HG03354 (cell line): ENCODE measurements around the gene TPO.
"Not testable (repeated sequence)": the region's sequence is repeated elsewhere in the genome, so short reads cannot be mapped to it uniquely, and the experiment has no call there.

Experiments
- ATAC-seq: cut with Tn5 transposase; IDR thresholded peaks from one replicate; pipeline ENCODE4 v1.9.1; 2021; ENCODE audit warnings: mild to moderate bottlenecking; ENCODE audit not compliant: unreplicated experiment, poor library complexity, severe bottlenecking

The TPO gene

DNA sequence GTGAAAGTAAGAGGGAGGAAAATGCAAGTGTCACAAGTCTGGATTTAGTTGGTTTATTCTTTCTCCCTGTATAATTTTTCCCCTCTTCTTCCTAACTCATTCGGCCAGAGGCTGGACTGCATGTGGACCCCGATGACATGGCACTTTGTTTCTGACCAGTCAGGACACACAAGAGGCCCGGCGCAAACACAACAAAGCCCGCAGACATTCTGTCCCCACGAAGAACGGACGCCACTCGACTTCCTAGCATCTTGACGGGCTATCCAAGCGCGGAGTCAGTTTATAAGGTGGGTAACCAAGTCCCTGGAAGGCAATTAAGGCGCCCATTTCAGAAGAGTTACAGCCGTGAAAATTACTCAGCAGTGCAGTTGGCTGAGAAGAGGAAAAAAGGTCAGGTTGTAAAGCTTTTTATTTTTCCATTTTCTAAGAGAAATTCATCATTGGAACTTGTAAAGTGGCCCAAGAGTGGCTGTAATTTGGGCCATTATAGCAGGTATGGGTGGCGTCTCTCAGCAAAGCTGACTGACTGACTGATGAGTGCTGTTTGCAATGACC is at the start of gene TPO:
TSS of gene TPO (plus strand) at position 308 of the 555 bp plus-strand sequence. CDS start 946 bp downstream, outside the sequence.
- ATAC-seq, result no peak

GRCh38 chr2:1366546-1367134 is 46.6 kb upstream of the TPO start:
- ATAC-seq, result peak; percentile 52

DNA sequence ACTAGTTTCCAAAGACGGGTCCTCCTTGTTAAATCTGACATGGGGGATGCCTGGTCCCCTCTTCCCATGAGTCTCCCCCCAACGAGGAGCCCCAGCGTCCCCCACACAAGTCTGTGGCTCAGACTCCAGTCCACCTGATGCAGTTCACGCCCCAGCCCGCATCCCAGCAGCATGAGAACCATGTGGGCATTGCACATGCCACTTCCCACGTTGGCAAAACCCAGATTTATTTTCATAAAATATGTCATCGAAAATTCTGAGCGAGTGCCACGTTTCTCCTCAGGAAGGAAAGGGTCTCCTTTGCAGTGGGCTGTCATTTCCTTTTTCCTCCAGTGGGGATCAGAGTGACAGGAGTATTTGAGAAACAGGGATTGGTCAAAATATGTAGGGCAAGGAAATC is 45.7 kb upstream of the TPO start:
- ATAC-seq, result no peak

DNA sequence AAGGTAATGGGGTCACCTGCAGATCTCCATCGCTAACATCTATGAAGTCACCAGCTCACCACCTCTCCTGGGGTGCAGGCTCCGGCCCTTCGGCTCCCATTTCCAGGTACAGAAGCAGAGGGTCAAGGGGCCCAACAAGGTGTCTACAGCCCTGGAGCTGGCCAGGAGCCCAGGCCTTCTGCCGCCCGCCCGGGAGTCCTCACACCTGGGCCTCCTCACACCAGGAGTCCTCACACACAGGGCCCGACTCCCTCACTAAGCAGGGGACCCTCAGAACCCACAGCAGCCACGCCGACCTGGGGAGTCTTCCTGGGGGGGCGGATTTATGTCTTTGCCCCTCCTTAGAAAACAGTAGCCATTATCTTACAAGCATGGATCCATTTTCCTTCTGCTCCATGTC is 43.4 kb upstream of the TPO start:
- no peak for ATAC-seq

DNA sequence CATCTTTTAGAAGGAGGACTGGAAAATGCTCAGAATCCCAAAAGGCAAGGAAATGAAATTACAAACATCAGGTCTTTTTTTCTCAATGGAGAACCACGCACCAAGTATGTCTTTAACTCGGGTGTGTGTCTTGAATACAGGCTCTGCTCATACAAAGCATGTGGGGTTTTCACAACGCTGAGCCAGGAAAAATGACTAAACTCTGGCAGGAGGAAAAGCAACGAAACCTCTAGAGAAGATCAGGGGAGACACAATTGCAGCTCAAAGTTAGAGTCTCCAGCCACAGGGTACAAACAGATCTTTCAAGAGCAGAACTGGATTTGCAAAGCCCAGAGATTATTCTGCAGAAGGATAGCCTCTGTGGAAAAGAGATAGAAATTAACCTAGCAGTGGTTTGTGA is 42.8 kb upstream of the TPO start:
- no peak for ATAC-seq

DNA sequence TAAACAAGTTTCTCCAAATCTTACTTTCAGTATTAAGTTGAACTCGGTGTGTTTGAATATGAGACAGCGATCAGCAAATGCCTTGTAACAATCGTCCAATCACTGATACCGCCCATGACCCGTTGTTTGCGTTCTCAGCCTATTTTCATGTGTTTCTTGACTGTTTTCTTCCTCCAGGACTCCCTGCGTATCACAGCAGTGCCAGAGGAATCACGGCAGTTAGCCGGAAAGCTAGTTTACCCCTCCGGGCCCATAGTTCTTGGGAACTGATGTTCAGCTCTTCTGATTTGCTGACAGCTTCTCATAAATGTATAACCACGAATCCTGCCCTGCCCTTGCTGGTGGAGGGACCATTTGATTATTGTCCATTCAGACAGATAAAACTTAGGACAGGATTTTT is 42.2 kb upstream of the TPO start:
- ATAC-seq, result no peak

DNA sequence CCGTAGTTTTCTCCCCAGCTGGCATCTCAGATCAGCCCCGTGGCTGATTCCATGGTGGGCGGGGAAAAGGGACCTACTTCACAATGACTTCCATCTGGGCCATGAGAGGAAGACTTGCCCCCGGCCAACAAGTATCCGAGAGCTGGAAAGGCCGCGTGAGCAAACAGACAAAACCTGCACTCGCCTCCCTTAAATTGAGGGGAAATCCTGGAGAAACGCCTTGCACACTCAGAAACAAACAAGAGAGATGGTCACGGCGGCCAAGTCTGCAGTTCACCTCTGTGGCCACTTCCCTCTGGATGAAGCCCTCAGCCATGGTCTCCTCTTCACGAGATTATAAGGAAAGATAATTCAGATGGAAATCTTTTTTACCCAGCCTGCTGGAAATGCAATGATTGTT is 39.4 kb upstream of the TPO start:
- no peak for ATAC-seq

DNA sequence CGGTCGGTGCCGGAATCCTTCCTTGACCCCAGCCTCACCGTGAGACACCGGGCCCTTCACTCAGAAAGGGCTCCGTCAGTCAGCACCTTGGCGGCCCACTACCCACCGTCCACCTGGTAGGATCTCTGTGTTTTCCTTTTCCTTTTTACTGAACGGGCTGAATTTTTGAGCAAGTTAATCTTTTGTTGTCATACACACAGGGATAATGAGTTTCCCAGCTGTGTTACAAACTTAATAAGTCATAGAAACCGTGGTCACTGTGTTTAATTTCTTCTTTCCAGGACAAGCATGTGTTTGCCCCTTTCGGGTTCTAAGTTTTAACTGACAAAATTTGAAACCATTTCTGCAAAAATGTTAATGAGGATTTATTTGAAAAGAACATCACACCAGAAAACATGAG is 39.0 kb upstream of the TPO start:
- no peak for ATAC-seq

DNA sequence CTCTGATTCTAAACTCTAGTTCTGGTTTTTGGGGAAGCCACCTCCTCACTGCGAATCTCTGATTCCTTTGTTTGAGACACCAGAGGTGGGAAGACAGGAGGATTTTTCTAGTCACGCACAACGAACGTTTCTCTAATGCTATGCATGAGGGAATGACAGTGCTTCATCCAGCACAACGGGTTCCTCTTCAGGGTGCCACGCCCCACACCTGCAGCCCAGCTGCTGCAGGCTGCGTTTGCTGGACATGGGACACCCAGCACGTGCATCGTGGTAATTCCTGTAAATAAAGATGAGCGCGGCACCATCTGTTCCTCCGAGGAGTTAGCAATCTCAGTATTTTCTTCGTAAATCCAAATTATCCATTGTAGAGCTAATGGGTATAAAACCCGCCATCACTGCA is 37.5 kb upstream of the TPO start:
- ATAC-seq, result no peak

- ATAC-seq, result no peak
Observed at GRCh38 chr2:1377473-1377872, 35.8 kb upstream of the TPO start.

DNA sequence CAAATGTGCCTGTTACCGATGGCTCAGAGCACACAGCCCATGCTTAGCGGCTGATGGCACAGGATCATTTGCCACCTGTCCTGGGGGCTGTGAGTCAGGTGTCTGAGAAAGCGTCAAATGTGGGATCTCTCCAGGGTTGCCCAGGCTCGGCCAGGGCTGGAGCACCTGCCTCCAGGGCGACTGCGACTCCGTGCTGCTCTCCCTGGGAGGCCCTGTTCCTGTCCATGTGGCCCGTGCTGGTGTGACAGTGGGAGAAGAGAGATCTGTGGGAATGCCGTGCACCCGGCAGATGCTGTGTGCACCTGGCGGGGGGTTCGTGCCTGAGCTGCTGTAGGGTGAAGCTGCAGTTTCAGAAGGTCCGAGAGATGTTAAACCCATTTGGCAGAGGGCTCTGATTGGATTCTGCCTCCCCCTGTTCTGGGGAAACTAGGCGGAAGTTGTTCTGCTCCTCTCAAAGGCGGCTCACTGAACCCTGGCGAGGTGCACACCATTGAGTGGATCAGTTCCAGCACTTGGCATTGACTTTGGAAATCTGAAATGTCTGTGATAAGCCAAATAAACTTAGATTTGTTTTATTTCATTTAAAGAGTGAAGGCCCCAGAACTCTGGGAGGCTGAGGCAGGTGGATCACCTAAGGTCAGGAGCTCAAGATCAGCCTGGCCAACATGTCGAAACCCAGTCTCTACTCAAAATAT is 34.7 kb upstream of the TPO start:
- no peak for ATAC-seq

DNA sequence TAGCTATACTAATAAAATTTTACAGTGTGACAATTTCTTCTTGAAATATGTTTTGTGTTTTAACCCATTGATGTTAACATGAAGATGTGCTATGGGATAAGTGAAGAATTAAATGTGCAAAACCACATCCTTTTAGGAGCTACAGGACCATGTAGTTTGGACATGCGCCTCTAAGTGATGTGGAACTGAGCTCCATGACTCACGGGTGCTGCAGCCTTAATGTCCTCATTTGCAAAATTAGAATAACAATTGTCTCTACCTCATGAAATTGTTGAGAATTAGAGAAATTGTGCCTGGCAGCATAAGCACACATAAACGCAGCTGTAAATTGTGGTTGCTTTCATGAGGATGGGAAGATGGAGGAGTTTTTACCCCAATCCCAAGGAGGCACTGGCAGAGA is 31.6 kb upstream of the TPO start:
- no peak for ATAC-seq

DNA sequence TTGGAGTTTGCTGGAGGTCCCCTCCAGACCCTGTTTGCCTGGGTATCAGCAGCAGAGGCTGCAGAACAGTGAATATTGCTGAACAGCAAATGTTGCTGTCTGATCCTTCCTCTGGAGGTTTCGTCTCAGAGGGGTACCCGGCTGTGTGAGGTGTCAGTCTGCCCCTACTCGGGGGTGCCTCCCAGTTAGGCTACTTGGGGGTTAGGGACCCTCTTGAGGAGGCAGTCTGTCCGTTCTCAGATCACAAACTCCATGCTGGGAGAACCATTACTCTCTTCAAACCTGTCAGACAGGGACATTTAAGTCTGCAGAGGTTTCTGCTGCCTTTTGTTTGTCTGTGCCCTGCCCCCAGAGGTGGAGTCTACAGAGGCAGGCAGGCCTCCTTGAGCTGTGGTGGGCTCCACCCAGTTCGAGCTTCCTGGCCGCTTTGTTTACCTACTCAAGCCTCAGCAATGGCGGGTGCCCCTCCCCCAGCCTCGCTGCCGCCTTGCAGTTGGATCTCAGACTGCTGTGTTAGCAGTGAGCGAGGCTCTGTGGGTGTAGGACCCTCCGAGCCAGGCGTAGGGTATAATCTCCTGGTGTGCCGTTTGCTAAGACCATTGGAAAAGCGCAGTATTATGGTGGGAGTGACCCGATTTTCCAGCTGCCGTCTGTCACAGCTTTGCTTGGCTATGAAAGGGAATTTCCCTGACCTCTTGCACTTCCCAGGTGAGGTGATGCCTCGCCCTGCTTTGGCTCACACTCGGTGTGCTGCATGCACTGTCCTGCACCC is 25.1 kb upstream of the TPO start:
- not testable (repeated sequence) for ATAC-seq

- not testable (repeated sequence) for ATAC-seq
Observed at GRCh38 chr2:1390118-1390517, 23.1 kb upstream of the TPO start.

GRCh38 chr2:1393321-1393720 is 19.9 kb upstream of the TPO start:
- ATAC-seq, result no peak

DNA sequence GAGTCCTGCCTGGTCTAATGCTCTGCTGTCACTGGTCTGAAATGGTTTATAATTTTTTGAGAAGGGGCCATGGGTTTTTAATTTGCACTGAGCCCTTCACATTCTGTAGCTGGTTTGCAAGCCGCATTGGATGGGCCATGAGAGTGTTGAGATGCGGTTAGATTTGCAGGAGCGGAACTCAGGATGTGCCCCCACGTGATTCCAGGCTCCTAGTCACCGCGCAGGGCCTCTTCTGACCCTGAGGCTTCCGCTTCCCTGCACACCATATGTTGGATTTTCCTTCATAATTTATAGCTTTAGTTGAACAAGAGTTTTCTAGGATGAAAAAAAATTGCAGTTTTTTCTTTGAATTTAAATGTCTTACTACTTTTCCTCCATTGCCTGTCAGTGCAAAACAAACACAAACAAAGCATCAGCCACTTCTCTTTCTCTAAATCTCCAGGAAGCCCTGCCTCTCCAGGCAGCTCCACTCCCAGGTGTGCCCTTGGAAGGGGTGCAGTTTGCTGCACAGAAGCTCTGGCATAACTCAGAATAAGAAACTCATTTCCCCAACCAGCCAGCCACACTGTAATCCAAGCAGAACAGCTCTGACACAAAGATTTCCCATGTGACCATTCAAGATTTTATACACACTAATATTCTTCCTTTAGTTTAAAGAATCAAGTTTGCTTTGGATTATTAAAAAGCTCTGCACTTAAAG is 18.4 kb upstream of the TPO start:
- no peak for ATAC-seq

- ATAC-seq, result no peak
Observed at GRCh38 chr2:1397350-1397749, 15.9 kb upstream of the TPO start.

DNA sequence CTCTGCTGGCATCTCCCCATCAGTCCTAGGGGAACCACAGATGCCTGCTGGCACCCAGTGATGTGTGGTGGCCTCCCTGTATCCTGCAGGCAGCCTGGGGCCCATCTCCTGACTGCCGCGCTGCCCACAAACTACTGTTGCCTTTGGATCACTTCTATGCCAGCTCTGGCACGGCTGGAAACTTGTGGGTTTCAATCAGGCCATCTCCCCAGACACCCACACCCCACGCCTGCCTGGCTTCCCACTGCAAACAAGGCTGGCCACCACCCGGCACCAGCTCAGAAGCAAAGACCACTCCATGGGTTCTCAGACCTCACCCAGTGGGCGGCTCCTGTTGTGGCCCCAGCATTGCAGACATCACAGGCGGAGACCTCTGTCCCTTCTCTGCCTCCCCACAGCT is 15.1 kb upstream of the TPO start:
- no peak for ATAC-seq

DNA sequence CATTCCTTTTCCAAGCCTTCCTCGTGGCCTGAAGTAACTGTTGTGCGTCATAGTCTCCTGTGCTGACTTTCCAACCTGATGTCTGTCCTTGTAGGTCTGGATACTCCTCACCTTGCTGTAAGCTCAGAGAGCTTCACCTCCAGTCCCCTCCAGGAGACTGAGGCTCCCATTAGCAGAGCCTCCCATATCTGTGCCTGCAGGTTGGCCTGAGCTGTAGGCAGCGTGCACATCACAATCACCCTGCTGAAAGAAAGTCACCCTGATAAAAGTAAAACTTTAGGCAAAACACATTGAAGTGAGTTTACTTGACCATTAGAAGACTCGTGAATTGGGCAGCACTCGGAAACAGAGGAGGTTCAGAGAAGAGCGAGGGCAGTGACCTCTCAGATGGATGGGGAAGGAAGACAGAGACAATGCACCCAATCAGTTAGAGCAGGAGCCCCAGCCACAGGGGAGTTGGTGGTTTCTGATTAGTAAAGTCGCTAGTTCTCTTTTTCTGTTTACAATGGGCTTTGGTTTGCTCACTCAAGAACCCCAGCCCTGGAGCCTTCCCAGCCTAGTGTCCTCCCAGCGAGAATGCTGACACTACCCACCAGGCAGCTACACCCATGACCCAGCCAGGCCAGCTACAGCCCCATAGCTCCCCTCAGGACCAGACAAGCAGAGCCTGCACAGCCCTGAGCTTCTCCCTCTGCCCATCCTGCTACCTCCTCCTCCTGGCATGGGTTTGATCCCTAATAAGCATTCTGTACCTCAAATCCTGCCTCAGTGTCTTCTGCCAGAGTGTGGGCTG is 12.1 kb upstream of the TPO start:
- ATAC-seq, result no peak
